HepG2 (cell line): ENCODE data around the gene USP5. TPM values are rescaled to one million over a fixed set of nuclear protein-coding genes. Genes with fewer than 3 reads are reported as not detected.
A peak's percentile ranks its signal among the peaks of the same experiment; 100 is the strongest.

Source experiments
- GABPA ChIP-seq, 2 experiments: IDR thresholded peaks; 2 replicates each; pipeline ENCODE4 v1.6.1; 2011 to 2016; ENCODE audit warnings: low read depth in 2 of 2, low read length in 1 of 2, missing biosample characterization in 1 of 2, missing genetic modification characterization in 1 of 2
- GATAD1 ChIP-seq: IDR thresholded peaks from 2 replicates; pipeline ENCODE4 v1.6.1; 2016; ENCODE audit warnings: missing genetic modification reagents, missing compliant biosample characterization
- HNRNPLL ChIP-seq: fragments of 200-400 bp; formaldehyde crosslinking; IDR thresholded peaks from 2 replicates; pipeline ENCODE4 v1.6.1; 2017; ENCODE audit warnings: mild to moderate bottlenecking, low read depth, low read length; ENCODE audit not compliant: poor library complexity, severe bottlenecking
- JUNB ChIP-seq: sonication (generic); formaldehyde crosslinking; IDR thresholded peaks from 2 replicates; pipeline ENCODE4 v1.8.0; 2022; ENCODE audit warnings: missing genetic modification reagents, mild to moderate bottlenecking, borderline replicate concordance
- KLF16 ChIP-seq, 2 experiments: sonication (generic) in 1 of 2; formaldehyde crosslinking in 1 of 2; IDR thresholded peaks; 2 replicates each; pipeline versions ENCODE4 v1.6.1 to v1.8.0; 2016 to 2023; ENCODE audit warnings: missing genetic modification reagents in 2 of 2, missing compliant biosample characterization in 1 of 2
- MAZ ChIP-seq, 2 experiments: sonication (generic) in 1 of 2; formaldehyde crosslinking in 1 of 2; IDR thresholded peaks; 2 replicates each; pipeline versions ENCODE4 v1.5.0 to v1.6.1; 2012 to 2020; ENCODE audit warnings: low read depth in 2 of 2, mild to moderate bottlenecking in 2 of 2, borderline replicate concordance in 1 of 2, improper control_type of control experiment in 1 of 2, low read length in 1 of 2, missing genetic modification reagents in 1 of 2, moderate library complexity in 1 of 2
- MBD4 ChIP-seq: IDR thresholded peaks from 2 replicates; pipeline ENCODE4 v1.6.1; 2012; ENCODE audit warnings: low read length, inconsistent platforms, borderline replicate concordance
- NFATC3 ChIP-seq: sonication (generic); formaldehyde crosslinking; IDR thresholded peaks from 2 replicates; pipeline ENCODE4 v1.5.1; 2020; ENCODE audit warnings: mild to moderate bottlenecking, missing genetic modification reagents
- PCBP1 ChIP-seq: fragments of 200-400 bp; formaldehyde crosslinking; IDR thresholded peaks from 2 replicates; pipeline ENCODE4 v1.6.1; 2017; ENCODE audit warnings: mild to moderate bottlenecking, low read depth, low read length, borderline replicate concordance
- RBFOX2 ChIP-seq: fragments of 200-400 bp; formaldehyde crosslinking; IDR thresholded peaks from 2 replicates; pipeline ENCODE4 v1.6.1; 2017; ENCODE audit warnings: low read depth, mild to moderate bottlenecking, low read length
- RFX1 ChIP-seq: fragments of 450-650 bp; IDR thresholded peaks from 2 replicates; pipeline ENCODE4 v1.6.1; 2017
- RFX3 ChIP-seq: IDR thresholded peaks from 2 replicates; pipeline ENCODE4 v1.6.1; 2016; ENCODE audit warnings: missing biosample characterization, missing genetic modification reagents
- SAP130 ChIP-seq: IDR thresholded peaks from 2 replicates; pipeline ENCODE4 v1.6.1; 2016; ENCODE audit warnings: low read depth
- TARDBP ChIP-seq: sonication (generic); formaldehyde crosslinking; IDR thresholded peaks from 2 replicates; pipeline ENCODE4 v1.8.0; 2022; ENCODE audit warnings: mild to moderate bottlenecking, missing genetic modification reagents
- XRCC5 ChIP-seq: fragments of 200-400 bp; formaldehyde crosslinking; optimal IDR thresholded peaks from 2 replicates; pipeline ENCODE3; 2017; ENCODE audit warnings: mild to moderate bottlenecking, low read length
- ZEB1 ChIP-seq: IDR thresholded peaks from 2 replicates; pipeline ENCODE4 v1.6.1; 2012; ENCODE audit warnings: mild to moderate bottlenecking, low read depth, inconsistent platforms; ENCODE audit not compliant: insufficient replicate concordance
- ZMYM3 ChIP-seq: sonication (generic); formaldehyde crosslinking; IDR thresholded peaks from 2 replicates; pipeline ENCODE4 v1.5.1; 2020; ENCODE audit warnings: mild to moderate bottlenecking, missing genetic modification reagents
- ZNF12 ChIP-seq: sonication (generic); formaldehyde crosslinking; IDR thresholded peaks from 2 replicates; pipeline ENCODE4 v1.5.0; 2020; ENCODE audit warnings: missing genetic modification reagents
- ZNF143 ChIP-seq: sonication (generic); formaldehyde crosslinking; IDR thresholded peaks from 2 replicates; pipeline ENCODE4 v1.4.0; 2020; ENCODE audit warnings: missing genetic modification reagents
- ZNF333 ChIP-seq: sonication (generic); formaldehyde crosslinking; IDR thresholded peaks from 2 replicates; pipeline ENCODE4 v1.4.0; 2020; ENCODE audit warnings: mild to moderate bottlenecking, missing genetic modification reagents, borderline replicate concordance
- ZNF496 ChIP-seq: sonication (generic); formaldehyde crosslinking; IDR thresholded peaks from 2 replicates; pipeline ENCODE4 v1.8.1; 2023; ENCODE audit warnings: mild to moderate bottlenecking, moderate library complexity, missing genetic modification reagents; ENCODE audit not compliant: insufficient replicate concordance
- ZNF563 ChIP-seq: sonication (generic); formaldehyde crosslinking; IDR thresholded peaks from 2 replicates; pipeline ENCODE4 v1.8.0; 2022; ENCODE audit warnings: mild to moderate bottlenecking, moderate library complexity, missing genetic modification reagents
- ZNF776 ChIP-seq: sonication (generic); formaldehyde crosslinking; IDR thresholded peaks from 2 replicates; pipeline ENCODE4 v1.4.0; 2020; ENCODE audit warnings: mild to moderate bottlenecking, missing genetic modification reagents
- polyA plus RNA-seq, 8 experiments: library from polyadenylated mRNA; depleted of rRNA in 3 of 8; stranded (reverse) in 7 of 8; unstranded in 1 of 8; fragments of >200 nt; fragmentation: Illumina TruSeq in 4 of 8; extraction: Trizol in 4 of 8; gene quantifications; 2 replicates each; pipeline versions ENCODE4 v1.2.1 to v1.2.3, GENCODE V29; 2011 to 2016; ENCODE audit warnings: low read depth in 4 of 8, missing spikeins in 1 of 8, mixed read lengths in 1 of 8; ENCODE audit not compliant: insufficient read depth in 1 of 8
- total RNA-seq, 5 experiments: library from RNA; depleted of rRNA; stranded (reverse); fragments of >200 nt; fragmentation: Illumina TruSeq; extraction: Trizol; gene quantifications; 2 replicates each; pipeline ENCODE4 v1.2.3, GENCODE V29; 2016; ENCODE audit warnings: low read depth in 1 of 5
- TF ChIP-seq, protein P1 (sequence below): sonication (generic); IDR thresholded peaks from 2 replicates; pipeline ENCODE4 v1.6.1; 2016; ENCODE audit warnings: low read depth, borderline replicate concordance
- TF ChIP-seq, protein P2 (sequence below): IDR thresholded peaks from 2 replicates; pipeline ENCODE4 v1.6.1; 2016; ENCODE audit warnings: mild to moderate bottlenecking
- TF ChIP-seq, protein P3 (sequence below): sonication (generic); formaldehyde crosslinking; IDR thresholded peaks from 2 replicates; pipeline ENCODE4 v1.4.0; 2020; ENCODE audit warnings: missing genetic modification reagents

The USP5 gene
- total and polyA plus RNA-seq, 2 of the 13 experiments (the other 11 are each of a cell fraction or from before 2014, with no cell fraction given) = 39.6 to 56.0 TPM

DNA sequence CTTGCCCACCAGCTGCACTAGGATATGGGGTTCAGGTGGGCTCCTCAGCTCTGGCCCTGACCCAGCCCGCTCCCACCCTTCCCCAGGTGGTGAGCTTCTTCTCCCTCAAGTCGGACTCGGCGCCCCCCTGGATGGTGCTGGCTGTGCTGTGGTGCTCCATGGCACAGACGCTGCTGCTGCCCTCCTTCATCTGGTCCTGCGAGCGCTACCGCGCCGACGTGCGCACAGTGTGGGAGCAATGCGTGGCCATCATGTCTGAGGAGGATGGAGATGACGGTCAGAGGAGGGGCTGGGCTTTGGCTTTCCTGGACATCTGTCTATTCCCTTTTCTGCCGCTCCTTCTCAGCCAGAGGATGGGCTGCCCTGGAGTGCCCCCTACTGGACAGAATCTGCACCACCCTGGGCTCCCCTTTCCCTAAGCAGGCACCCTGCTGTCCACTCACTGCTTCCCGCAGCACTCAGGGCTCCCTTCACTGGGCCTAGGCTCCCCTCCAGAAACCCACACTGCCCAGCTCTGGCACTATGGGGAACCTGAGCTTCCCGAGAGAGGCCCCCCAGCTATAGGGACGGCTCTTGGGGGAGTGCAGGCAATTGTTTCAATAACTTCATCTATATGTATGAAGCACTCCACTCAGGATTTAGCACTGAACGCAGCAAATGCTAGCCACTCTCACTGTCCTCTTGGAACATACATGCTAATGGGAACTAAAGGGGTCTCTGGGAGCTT is 26.4 kb upstream of the USP5 start (continued):
- TF ChIP-seq TARDBP (CRISPR knock-in tag) (peak; percentile 67; the same call in 1 of the 2 replicates), JUNB (CRISPR knock-in tag) (no peak), XRCC5 (peak; percentile 91), SAP130 (CRISPR knock-in tag) (peak; percentile 44; the same call in 1 of the 2 replicates), ZNF563 (CRISPR knock-in tag) (no peak), GABPA (IDR thresholded peaks at IDR 0.05; ENCODE audit: low read depth, low read length) (no peak), GABPA (CRISPR knock-in tag; IDR thresholded peaks at IDR 0.05; ENCODE audit: low read depth) (no peak), MAZ (IDR thresholded peaks at IDR 0.05; ENCODE audit: borderline replicate concordance, low read depth, low read length) (no peak), MAZ (CRISPR knock-in tag; IDR thresholded peaks at IDR 0.05; ENCODE audit: low read depth) (no peak), GATAD1 (CRISPR knock-in tag) (no peak), NFATC3 (no peak), RBFOX2 (peak; percentile 51; the same call in 1 of the 2 replicates), ZMYM3 (no peak), ZEB1 (no peak), ZNF776 (no peak), ZNF12 (CRISPR knock-in tag) (no peak), KLF16 (CRISPR knock-in tag; IDR thresholded peaks at IDR 0.05) (0 out of 4 replicates have a peak, but pooled peaks of 1 of the 2 experiments have one; percentile 36), RFX1 (no peak), MBD4 (no peak), RFX3 (CRISPR knock-in tag) (no peak), PCBP1 (0 out of 2 replicates have a peak, but pooled peaks have one; percentile 17), ZNF496 (CRISPR knock-in tag) (no peak), HNRNPLL (peak; percentile 66), ZNF143 (no peak), ZNF333 (no peak)
- TF ChIP-seq, protein P1, sequence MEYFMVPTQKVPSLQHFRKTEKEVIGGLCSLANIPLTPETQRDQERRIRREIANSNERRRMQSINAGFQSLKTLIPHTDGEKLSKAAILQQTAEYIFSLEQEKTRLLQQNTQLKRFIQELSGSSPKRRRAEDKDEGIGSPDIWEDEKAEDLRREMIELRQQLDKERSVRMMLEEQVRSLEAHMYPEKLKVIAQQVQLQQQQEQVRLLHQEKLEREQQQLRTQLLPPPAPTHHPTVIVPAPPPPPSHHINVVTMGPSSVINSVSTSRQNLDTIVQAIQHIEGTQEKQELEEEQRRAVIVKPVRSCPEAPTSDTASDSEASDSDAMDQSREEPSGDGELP = no peak
- TF ChIP-seq, protein P2, sequence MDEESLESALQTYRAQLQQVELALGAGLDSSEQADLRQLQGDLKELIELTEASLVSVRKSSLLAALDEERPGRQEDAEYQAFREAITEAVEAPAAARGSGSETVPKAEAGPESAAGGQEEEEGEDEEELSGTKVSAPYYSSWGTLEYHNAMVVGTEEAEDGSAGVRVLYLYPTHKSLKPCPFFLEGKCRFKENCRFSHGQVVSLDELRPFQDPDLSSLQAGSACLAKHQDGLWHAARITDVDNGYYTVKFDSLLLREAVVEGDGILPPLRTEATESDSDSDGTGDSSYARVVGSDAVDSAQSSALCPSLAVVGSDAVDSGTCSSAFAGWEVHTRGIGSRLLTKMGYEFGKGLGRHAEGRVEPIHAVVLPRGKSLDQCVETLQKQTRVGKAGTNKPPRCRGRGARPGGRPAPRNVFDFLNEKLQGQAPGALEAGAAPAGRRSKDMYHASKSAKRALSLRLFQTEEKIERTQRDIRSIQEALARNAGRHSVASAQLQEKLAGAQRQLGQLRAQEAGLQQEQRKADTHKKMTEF (CRISPR knock-in tag) = no peak
- TF ChIP-seq, protein P3, sequence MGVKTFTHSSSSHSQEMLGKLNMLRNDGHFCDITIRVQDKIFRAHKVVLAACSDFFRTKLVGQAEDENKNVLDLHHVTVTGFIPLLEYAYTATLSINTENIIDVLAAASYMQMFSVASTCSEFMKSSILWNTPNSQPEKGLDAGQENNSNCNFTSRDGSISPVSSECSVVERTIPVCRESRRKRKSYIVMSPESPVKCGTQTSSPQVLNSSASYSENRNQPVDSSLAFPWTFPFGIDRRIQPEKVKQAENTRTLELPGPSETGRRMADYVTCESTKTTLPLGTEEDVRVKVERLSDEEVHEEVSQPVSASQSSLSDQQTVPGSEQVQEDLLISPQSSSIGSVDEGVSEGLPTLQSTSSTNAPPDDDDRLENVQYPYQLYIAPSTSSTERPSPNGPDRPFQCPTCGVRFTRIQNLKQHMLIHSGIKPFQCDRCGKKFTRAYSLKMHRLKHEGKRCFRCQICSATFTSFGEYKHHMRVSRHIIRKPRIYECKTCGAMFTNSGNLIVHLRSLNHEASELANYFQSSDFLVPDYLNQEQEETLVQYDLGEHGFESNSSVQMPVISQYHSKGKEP (CRISPR knock-in tag) = no peak
